Tibial nerve (tissue), 4 donors: Measurements from ENCODE around the gene GGTA1.

Source experiments
- CTCF ChIP-seq, 5 experiments: fragments of 200-600 bp in 3 of 5; fragments of 450-650 bp in 2 of 5; sonication (generic) in 3 of 5; IDR thresholded peaks; one replicate each; pipeline ENCODE4 v1.5.1; 2016 to 2019; ENCODE audit warnings: antibody characterized with exemption in 5 of 5, mild to moderate bottlenecking in 3 of 5, moderate library complexity in 2 of 5
- EP300 ChIP-seq, 2 donors: sonication (generic); formaldehyde crosslinking; IDR thresholded peaks; one replicate each; pipeline ENCODE4 v1.6.1; 2017; ENCODE audit warnings: antibody characterized with exemption in 2 of 2, mild to moderate bottlenecking in 1 of 2
- POLR2A ChIP-seq, 2 donors: fragments of 450-650 bp; IDR thresholded peaks; one replicate each; pipeline ENCODE4 v1.6.1; 2017; ENCODE audit warnings: antibody characterized with exemption in 2 of 2, mild to moderate bottlenecking in 2 of 2, moderate library complexity in 2 of 2

GRCh38 chr9:121439711-121440664 is 59.7 kb downstream of the GGTA1 start:
- TF ChIP-seq CTCF (IDR thresholded peaks at IDR 0.05) (peak in 2 of 5 experiments; percentile 6 to 17), POLR2A (IDR thresholded peaks at IDR 0.05) (no peak), EP300 (IDR thresholded peaks at IDR 0.05) (no peak)
